Heart left ventricle (tissue), 13 donors: ENCODE measurements around the gene AKAP5.

ENCODE experiments used
- CTCF ChIP-seq, 12 donors: fragments of 200-600 bp; sonication (generic) in 4 of 12; IDR thresholded peaks; one replicate each; pipeline versions ENCODE4 v1.5.0 to v1.8.0; 2018 to 2022; ENCODE audit warnings: antibody characterized with exemption in 12 of 12, mild to moderate bottlenecking in 5 of 12
- POLR2A ChIP-seq, 2 donors: fragments of 450-650 bp; IDR thresholded peaks; one replicate each; pipeline ENCODE4 v1.6.1; 2017; ENCODE audit warnings: antibody characterized with exemption in 2 of 2, mild to moderate bottlenecking in 2 of 2, moderate library complexity in 2 of 2
- donor health status: ischemic (EF 13 %, LVEDD 7.1; RV severe dilation, severe dysfunction).
- donor health status: DM: no; HTN: yes; CAD: no.
- donor health status: DM: no; HTN: no; CAD: no.
- donor health status: ischemic (EF 25% LVEDD 6.9; RV normal size, moderate dysfunction).
- donor health status: ischemic (EF 25% LVEDD 5.7; RV mildly dilated, moderate dysfunction).
- donor health status: ischemic (EF 35%, LVEDD 5.7; RV mildly dilated, moderate dysfunction).
- donor health status: nonischemic (EF 11% LVEDD 7.7; RV severe dilation, severe dysfunction).
- donor health status: DM: yes; HTN: yes; CAD: no.
- donor health status: PGD.
- donor health status: ischemic (EF 29% LVEDD 5.4; RV normal size, mild dysfunction).
- donor health status: nonischemic (EF 23%, LVEDD 6.1; RV moderate dilation, normal function).

GRCh38 chr14:64465831-64466554, 694 bp downstream of the AKAP5 start:
- TF ChIP-seq CTCF (IDR thresholded peaks at IDR 0.05) (peak in 3 of 12 donors; percentile 10 to 33 (median 15)), POLR2A (IDR thresholded peaks at IDR 0.05) (no peak)
